GM21825 (cell line): ENCODE data around the gene TIAL1.
A peak's percentile ranks its signal among the peaks of the same experiment; 100 is the strongest.
"Not testable (repeated sequence)": the region's sequence is repeated elsewhere in the genome, so short reads cannot be mapped to it uniquely, and the experiment has no call there.

Source experiments
- ATAC-seq: cut with Tn5 transposase; IDR thresholded peaks from one replicate; pipeline ENCODE4 v1.9.1; 2021; ENCODE audit warnings: mild to moderate bottlenecking, moderate library complexity; ENCODE audit not compliant: unreplicated experiment

TIAL1 gene, protein sequence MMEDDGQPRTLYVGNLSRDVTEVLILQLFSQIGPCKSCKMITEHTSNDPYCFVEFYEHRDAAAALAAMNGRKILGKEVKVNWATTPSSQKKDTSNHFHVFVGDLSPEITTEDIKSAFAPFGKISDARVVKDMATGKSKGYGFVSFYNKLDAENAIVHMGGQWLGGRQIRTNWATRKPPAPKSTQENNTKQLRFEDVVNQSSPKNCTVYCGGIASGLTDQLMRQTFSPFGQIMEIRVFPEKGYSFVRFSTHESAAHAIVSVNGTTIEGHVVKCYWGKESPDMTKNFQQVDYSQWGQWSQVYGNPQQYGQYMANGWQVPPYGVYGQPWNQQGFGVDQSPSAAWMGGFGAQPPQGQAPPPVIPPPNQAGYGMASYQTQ

GRCh38 chr10:119596537-119597404 lies at the start of gene TIAL1:
TSS of gene TIAL1 (minus strand) at chr10:119596964. CDS start at chr10:119596465, 499 bp downstream.
- peak; percentile 86 for ATAC-seq

- ATAC-seq: no peak
These were observed 48.2 kb upstream of the TIAL1 start for GRCh38 chr10:119644994-119645393.

GRCh38 chr10:119644205-119644814 lies 47.5 kb upstream of the TIAL1 start:
- ATAC-seq: no peak

DNA sequence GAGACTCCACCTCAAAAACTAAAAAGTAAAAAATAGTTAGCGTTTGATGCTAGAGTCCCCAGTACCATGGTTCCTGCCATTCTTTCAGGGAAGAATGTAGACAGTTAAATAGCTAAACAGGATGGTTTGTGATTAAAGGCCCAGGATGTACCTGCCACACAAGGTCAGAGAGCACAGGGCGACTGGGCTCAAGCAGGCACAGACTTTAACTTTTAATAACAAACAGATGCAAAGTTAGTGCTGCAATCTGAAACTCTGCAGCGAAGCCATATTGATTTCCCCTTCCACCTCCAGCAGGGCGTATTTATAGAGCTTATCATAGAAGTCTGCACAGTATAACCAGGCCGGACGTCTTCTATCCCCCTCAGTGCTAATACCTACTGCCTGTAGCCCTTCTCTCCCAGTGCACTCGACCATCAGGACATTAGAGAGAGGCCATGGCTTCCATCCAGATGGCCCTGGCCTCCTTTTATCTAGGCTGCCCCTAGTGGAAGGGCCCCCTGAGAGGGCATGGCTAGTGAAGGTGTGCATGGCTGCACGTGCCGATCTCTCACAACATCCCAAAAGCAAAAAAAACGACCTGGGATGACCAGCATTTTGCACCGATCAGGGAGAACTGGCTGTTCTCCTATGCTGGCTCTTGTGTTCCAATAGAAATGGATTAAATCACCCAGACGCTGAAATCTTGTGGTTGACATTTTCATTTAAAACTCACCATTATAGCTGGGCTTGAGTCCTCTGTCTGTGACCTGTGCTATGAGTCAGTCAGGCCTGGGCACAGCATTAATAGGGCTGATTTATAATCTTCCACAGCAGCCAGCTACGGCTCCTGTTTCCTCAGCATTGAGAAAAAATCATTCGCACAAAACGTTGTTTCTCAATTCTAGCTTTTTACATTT lies 46.8 kb upstream of the TIAL1 start:
- no peak for ATAC-seq

DNA sequence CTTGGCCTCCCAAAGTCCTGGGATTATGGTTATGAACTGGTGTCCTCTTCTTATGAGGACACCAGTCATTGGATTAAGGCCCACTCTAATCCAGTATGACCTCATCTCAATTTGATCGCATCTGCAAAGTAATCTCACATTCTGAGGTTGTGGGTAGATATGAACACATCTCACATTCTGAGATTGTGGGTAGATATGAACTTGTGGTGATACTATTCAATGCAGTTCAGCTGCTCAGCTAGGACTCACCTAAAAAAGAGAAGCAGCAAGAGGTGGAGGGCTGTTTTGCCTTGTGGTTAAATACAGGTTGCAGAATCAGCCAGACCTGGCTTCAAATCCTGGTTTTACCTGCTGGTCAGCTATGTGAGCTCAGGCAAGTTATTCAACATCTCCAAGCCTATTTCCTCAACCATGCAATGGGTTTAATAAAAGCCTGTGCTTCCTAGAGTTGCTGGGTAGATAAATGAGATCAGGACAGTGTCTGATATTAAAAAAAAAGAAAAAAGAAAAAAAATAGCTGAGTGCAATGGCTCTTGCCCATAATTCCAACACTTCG lies 45.9 kb upstream of the TIAL1 start:
- no peak for ATAC-seq

DNA sequence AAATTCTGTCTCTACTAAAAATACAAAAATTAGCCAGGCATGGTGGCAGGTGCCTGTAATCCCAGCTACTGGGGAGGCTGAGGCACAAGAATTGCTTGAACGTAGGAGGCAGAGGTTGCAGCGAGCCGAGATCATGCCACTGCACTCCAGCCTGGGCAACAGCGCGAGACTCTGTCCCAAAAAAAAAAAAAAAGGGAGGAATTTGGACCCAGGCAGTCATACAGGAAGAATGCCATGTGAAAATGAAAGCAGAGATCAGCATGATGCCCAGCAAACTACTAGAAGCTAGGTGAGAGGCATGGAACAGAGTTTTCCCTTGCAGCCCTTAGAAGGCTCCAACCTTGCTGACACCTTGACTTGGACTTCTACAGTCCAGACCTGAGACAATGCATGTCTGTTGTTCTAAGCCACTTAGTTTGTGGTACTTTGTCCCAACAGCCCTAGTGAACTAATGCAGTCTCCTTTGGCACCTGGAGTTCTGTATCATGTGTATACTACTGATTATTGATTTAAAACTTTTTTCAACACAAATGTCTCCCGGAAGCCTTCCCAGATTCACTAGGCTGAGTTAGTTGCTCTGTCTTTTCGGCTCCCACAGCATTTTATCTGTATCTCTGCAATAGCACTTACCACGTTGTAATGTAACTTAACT lies 44.2 kb upstream of the TIAL1 start:
- ATAC-seq: no peak

DNA sequence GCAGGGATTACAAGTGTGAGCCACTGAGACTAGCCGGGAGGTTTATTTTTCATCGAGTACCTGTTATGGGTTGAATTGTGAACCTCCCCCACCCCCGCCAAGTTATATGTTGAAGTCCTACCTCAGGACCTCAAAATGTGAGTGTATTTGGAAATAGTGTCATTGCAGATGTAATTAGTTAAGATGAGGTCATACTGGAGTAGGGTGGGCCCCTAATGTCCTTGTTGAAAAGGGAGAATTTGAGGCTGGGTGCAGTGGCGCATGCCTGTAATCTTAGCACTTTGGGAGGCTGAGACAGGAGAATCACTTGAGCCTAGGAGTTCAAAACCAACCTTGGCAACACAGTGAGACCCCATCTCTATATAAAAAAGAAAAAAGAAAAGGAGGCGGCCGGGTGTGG lies 43.6 kb upstream of the TIAL1 start:
- no peak for ATAC-seq

DNA sequence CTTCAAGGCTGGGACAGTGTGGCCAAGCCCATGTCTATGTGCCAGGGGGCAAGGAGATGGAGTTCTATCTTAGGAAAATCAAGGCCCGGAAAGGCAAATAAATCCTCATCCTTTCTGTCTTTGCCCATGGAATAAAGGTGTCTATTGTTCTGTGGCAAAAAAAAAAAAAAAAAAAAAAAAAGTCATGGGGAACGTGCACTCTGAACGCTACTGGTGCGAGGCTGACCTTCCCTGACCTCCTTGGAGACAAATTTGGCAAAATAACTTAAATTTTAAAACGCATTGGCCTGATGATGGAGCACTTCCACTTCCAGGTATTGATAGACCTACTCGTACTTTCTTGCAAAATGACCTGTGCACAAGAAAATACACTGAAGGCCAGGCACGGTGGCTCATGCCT lies 42.2 kb upstream of the TIAL1 start:
- no peak for ATAC-seq

DNA sequence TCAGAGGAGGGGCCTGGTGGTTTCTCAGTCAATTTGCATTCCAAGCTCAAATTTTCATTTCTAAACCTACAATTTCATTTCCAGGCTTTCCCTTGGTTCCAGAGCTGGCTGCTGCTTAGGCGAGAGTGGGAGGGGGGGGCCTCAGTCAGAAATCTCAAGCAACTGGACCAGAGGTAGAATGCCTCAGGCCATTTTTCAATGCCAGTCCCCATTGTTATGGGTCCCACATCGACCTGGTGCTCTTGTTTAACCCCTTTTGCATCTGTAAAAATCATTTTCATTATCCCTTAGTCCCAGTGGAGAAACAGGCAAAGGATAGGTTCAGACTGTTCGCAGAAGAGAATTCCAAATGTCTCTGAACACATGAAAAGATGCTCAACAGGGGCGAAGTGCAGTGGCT lies 40.9 kb upstream of the TIAL1 start:
- ATAC-seq: no peak

DNA sequence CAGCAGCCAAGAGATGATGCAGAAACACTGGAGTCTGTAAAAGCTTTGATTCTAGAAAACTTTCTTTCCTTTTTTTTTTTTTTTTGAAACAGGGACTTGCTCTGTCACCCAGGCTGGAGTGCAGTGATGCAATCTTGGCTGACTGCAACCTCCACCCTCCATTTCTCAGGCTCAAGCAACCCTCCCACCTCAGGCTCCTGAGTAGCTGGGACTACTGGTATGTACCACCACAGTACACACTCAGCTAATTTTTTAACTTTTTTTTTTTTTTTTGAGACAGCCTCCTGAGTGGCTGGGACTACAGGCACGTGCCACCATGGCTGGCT lies 37.4 kb upstream of the TIAL1 start:
- no peak for ATAC-seq

DNA sequence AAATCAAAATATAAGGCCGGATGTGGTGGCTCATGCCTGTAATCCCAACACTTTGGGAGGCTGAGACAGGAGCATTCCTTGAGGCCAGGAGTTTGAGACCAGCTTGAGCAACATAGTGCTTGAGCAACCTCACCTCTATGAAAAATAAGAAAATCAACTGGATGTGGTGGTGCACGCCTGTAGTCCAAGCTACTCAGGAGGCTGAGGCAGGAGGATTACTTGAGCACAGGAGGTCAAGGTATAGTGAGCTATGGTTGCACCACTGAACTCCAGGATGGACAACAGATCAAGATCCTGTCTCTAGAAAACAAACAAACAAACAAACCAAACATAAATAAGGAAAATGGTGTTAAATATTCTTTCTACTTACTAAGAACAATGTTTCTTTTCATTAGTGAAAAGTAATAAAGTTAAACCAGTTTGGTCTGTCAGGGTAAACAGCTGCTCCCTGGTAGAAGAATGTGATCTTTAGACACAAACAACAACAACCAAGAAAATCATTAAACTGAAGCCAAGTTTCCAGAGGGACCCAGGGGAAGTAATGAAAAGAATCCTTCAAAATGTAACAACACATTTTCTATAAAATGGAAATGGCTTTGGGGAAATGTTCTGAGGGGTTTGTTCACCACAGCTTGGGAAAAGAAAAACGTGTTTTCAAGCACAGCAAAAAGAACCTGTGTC lies 36.9 kb upstream of the TIAL1 start:
- no peak for ATAC-seq

DNA sequence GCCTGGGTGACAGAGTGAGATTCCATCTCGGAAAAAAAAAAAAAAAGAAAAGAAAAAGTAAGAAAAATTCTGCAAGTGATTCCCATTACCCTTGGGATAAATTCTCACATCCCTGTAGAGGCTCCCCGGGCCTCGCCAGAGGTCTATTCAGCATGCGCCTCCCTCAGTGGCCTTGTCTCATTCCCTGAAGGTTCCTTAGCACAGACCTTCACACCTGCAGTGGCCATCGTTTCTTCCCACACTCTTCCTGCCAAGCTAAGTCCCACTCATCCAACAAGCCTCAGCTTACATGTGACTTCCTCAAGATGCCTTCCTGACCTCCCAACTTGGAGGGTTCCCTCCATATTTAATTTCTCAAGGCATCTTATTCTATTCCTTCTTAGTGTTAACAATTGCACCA lies 33.5 kb upstream of the TIAL1 start:
- no peak for ATAC-seq

DNA sequence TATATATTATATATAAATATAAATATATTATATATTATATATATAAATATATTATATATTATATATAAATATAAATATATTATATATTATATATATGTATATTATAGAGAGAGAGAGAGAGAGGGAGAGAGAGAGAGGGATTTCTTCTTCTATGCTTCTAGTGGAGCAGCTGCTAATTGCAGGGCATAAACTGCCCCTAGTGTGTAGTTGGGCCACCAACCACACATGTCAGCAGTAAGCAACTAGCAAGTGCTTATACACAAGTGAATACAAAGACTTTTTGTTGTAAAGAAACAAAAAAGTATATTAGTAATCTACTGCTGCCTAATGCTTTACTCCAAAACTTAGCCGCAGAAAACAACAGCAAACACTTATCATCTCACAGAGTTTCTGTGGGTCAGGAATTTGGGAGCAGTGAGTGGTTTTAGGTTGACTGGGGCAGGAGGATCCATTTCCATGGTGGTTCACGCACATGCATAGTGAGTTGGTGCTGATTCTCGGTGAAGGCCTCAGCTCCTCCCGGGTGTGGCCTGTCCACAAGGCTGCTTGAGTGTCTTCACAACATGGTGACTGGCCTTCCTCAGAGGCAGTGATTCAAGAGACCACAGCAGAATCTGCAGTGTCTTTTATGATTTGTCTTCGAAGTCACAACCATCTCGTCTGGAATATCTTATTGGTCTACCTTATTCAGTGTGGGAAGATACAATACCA lies 29.0 kb upstream of the TIAL1 start:
- no peak for ATAC-seq

- no peak for ATAC-seq
These were observed 24.3 kb upstream of the TIAL1 start for GRCh38 chr10:119621078-119621384.

GRCh38 chr10:119620241-119621077 lies 23.7 kb upstream of the TIAL1 start:
- no peak for ATAC-seq

- ATAC-seq: not testable (repeated sequence)
These were observed 23.0 kb upstream of the TIAL1 start for GRCh38 chr10:119619811-119620210.

DNA sequence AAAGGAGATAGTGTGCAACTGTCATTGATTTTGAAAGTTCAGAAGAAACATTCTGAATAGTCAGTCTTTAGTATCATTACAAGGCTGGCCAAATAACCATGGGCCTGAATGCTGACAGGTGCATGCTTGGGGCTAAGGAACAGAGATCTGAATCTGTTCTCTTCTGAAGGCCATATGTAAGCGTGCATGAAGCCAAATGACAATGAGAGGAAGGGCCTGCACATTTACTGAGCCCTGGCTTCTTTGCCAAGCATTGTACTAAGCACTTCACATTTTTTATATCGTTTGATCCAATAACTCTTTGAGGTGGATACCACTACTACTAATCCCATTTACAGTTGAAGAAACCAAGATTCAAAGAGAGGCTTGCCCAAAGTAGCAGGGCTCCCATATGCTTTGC lies 22.5 kb upstream of the TIAL1 start:
- no peak for ATAC-seq
